HEK293 (cell line): ENCODE data around the gene RDH16.
A peak's percentile ranks its signal among the peaks of the same experiment; 100 is the strongest.

Experiments
- CTCF ChIA-PET: fragments of 350-600 bp; formaldehyde crosslinking; extraction: SDS; loops from one replicate; lab custom pipeline; 2021; ENCODE audit warnings: antibody characterized with exemption; lab: Yijun Ruan, JAX
- POLR2A ChIA-PET: fragments of 300-600 bp; formaldehyde crosslinking; extraction: SDS; loops from one replicate; lab custom pipeline; 2020; ENCODE audit warnings: antibody characterized with exemption, inconsistent platforms; lab: Yijun Ruan, JAX
- H3K27ac ChIP-seq: fragments of 200-500 bp; sonication (Bioruptor generic); 2 replicates; pipeline ENCODE4 v1.5.1; 2014; ENCODE audit warnings: low read depth, low read length, control low read depth, inconsistent platforms; ENCODE audit errors: extremely low read depth
- H3K36me3 ChIP-seq, 2 experiments: fragments of 200-500 bp in 1 of 2; sonication (Bioruptor generic) in 1 of 2; 1 replicate in 1 of 2; 2 replicates in 1 of 2; pipeline ENCODE4 v1.5.1; 2014 to 2017; ENCODE audit warnings: inconsistent platforms in 2 of 2, low read length in 2 of 2; ENCODE audit not compliant: control insufficient read depth in 2 of 2, insufficient read depth in 1 of 2
- H3K4me1 ChIP-seq: fragments of 200-500 bp; sonication (Bioruptor generic); 2 replicates; pipeline ENCODE4 v1.5.1; 2014; ENCODE audit warnings: mild to moderate bottlenecking, low read length, inconsistent platforms; ENCODE audit not compliant: control insufficient read depth, insufficient read depth
- H3K4me3 ChIP-seq: 2 replicates; pipeline ENCODE4 v1.5.1; 2011; ENCODE audit warnings: low read depth, mild to moderate bottlenecking, control low read depth, low read length, moderate library complexity
- H3K9me3 ChIP-seq: fragments of 200-500 bp; sonication (Bioruptor generic); 2 replicates; pipeline ENCODE4 v1.5.1; 2014; ENCODE audit warnings: low read depth, low read length, inconsistent platforms; ENCODE audit not compliant: control insufficient read depth, insufficient read depth
- SP7 ChIP-seq: fragments of 450-650 bp; formaldehyde crosslinking; IDR thresholded peaks from 2 replicates; pipeline ENCODE4 v1.5.1; 2016; ENCODE audit warnings: missing biosample characterization, missing genetic modification characterization
- YY2 ChIP-seq: fragments of 450-650 bp; formaldehyde crosslinking; IDR thresholded peaks from 2 replicates; pipeline ENCODE4 v1.5.1; 2016; ENCODE audit warnings: missing biosample characterization, missing genetic modification characterization
- ZNF114 ChIP-seq: fragments of 450-650 bp; formaldehyde crosslinking; IDR thresholded peaks from 2 replicates; pipeline ENCODE4 v1.5.0; 2017; ENCODE audit warnings: missing biosample characterization, missing genetic modification characterization
- ZNF174 ChIP-seq: fragments of 450-650 bp; formaldehyde crosslinking; IDR thresholded peaks from 2 replicates; pipeline ENCODE4 v1.5.0; 2017; ENCODE audit warnings: missing biosample characterization, mild to moderate bottlenecking, missing genetic modification characterization
- ZNF211 ChIP-seq: fragments of 450-650 bp; formaldehyde crosslinking; IDR thresholded peaks from 2 replicates; pipeline ENCODE4 v1.5.1; 2016; ENCODE audit warnings: low read depth, missing biosample characterization, missing genetic modification characterization
- ZNF266 ChIP-seq: fragments of 450-650 bp; formaldehyde crosslinking; IDR thresholded peaks from 2 replicates; pipeline ENCODE4 v1.5.1; 2016; ENCODE audit warnings: missing biosample characterization, missing genetic modification characterization, low read depth
- ZNF274 ChIP-seq, 2 experiments: fragments of 200-500 bp in 1 of 2; fragments of 450-650 bp in 1 of 2; sonication (Bioruptor generic) in 1 of 2; formaldehyde crosslinking in 1 of 2; IDR thresholded peaks; 2 replicates each; pipeline versions ENCODE4 v1.5.1 to v1.6.1; 2014 to 2016; ENCODE audit warnings: borderline replicate concordance in 1 of 2, inconsistent platforms in 1 of 2, low read length in 1 of 2, missing biosample characterization in 1 of 2, missing genetic modification characterization in 1 of 2
- ZNF292 ChIP-seq: fragments of 450-650 bp; formaldehyde crosslinking; IDR thresholded peaks from 2 replicates; pipeline ENCODE4 v1.5.1; 2016; ENCODE audit warnings: low read depth, missing biosample characterization, missing genetic modification characterization, borderline replicate concordance
- ZNF324 ChIP-seq: fragments of 450-650 bp; formaldehyde crosslinking; IDR thresholded peaks from 2 replicates; pipeline ENCODE4 v1.5.1; 2016; ENCODE audit warnings: missing biosample characterization, missing genetic modification characterization
- ZNF335 ChIP-seq: fragments of 450-650 bp; formaldehyde crosslinking; conservative IDR thresholded peaks from 2 replicates; pipeline ENCODE4 v1.5.1; 2016; ENCODE audit warnings: missing biosample characterization, missing genetic modification characterization
- ZNF366 ChIP-seq: fragments of 450-650 bp; formaldehyde crosslinking; conservative IDR thresholded peaks from 2 replicates; pipeline ENCODE4 v1.5.1; 2016; ENCODE audit warnings: missing biosample characterization, missing genetic modification characterization
- ZNF423 ChIP-seq: fragments of 450-650 bp; formaldehyde crosslinking; IDR thresholded peaks from 2 replicates; pipeline ENCODE4 v1.5.1; 2016; ENCODE audit warnings: missing biosample characterization, missing genetic modification characterization
- ZNF623 ChIP-seq: fragments of 450-650 bp; formaldehyde crosslinking; IDR thresholded peaks from 2 replicates; pipeline ENCODE4 v1.5.1; 2016; ENCODE audit warnings: missing biosample characterization, missing genetic modification characterization
- ZNF629 ChIP-seq: fragments of 450-650 bp; formaldehyde crosslinking; IDR thresholded peaks from 2 replicates; pipeline ENCODE4 v1.5.1; 2017; ENCODE audit warnings: missing biosample characterization, missing genetic modification characterization
- ZNF701 ChIP-seq: fragments of 450-650 bp; formaldehyde crosslinking; IDR thresholded peaks from 2 replicates; pipeline ENCODE4 v1.5.1; 2016; ENCODE audit warnings: missing biosample characterization, missing genetic modification characterization
- ZSCAN30 ChIP-seq: fragments of 450-650 bp; IDR thresholded peaks from 2 replicates; pipeline ENCODE4 v1.5.1; 2018; ENCODE audit warnings: missing biosample characterization, mild to moderate bottlenecking, missing genetic modification characterization, moderate library complexity
- TF ChIP-seq, protein P1 (sequence below): fragments of 450-650 bp; formaldehyde crosslinking; IDR thresholded peaks from 2 replicates; pipeline ENCODE4 v1.5.1; 2016; ENCODE audit warnings: missing biosample characterization, missing genetic modification characterization
- TF ChIP-seq, protein P2 (sequence below): fragments of 450-650 bp; formaldehyde crosslinking; IDR thresholded peaks from 2 replicates; pipeline ENCODE4 v1.5.1; 2016; ENCODE audit warnings: missing biosample characterization, missing genetic modification characterization
- TF ChIP-seq, protein P3 (sequence below): fragments of 450-650 bp; formaldehyde crosslinking; IDR thresholded peaks from 2 replicates; pipeline ENCODE4 v1.5.1; 2016; ENCODE audit warnings: missing biosample characterization, missing genetic modification characterization
- TF ChIP-seq, protein P4 (sequence below): fragments of 450-650 bp; formaldehyde crosslinking; IDR thresholded peaks from 2 replicates; pipeline ENCODE4 v1.5.1; 2016; ENCODE audit warnings: missing biosample characterization, missing genetic modification characterization, borderline replicate concordance
- TF ChIP-seq, protein P5 (sequence below): fragments of 450-650 bp; formaldehyde crosslinking; IDR thresholded peaks from 2 replicates; pipeline ENCODE4 v1.5.1; 2017; ENCODE audit warnings: missing biosample characterization, missing genetic modification characterization
- TF ChIP-seq, protein P6 (sequence below): fragments of 450-650 bp; IDR thresholded peaks from 2 replicates; pipeline ENCODE4 v1.5.1; 2018; ENCODE audit warnings: missing biosample characterization, mild to moderate bottlenecking, missing genetic modification characterization
- TF ChIP-seq, protein P7 (sequence below): fragments of 450-650 bp; IDR thresholded peaks from 2 replicates; pipeline ENCODE4 v1.5.1; 2018; ENCODE audit warnings: missing biosample characterization, missing genetic modification characterization

RDH16 gene

DNA sequence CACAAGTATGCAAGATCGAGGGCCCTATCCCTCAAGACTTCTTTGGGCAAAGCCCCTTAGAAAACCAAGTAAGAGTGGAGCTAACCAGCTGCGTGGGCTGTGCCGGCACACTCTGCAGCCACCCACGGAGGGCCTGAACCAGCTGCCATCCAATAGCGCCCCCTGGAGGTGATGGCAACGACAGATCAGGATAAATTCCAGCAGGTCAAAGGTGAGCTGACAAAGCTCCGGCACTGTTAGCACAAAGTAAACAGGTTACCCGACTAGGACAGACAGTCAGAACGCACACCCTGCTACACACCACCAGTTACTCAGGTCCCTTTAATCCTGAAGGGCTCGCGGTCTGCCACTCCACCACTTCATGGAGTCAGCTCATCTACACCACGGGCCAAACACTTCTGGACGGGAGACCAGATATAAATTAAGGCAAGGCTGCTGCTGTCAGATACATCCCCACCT, 44.1 kb upstream of the RDH16 start:
- Histone ChIP-seq H3K36me3 (peaks cover 11 to 72% of the 10 kb centered on the region in 2 experiments), H3K4me1 (peaks cover 4% of the 10 kb centered on the region; the same call in 1 of the 2 replicates), H3K9me3 (no peaks in the 10 kb centered on the region), H3K27ac (no peak overlapping the region), H3K4me3 (no peak overlapping the region)
- CTCF ChIA-PET: interaction anchor here (0.5 to 9.7 kb wide), 40 partner anchors 8 to 488 kb away, joined by 3 to 117 read pairs (median 4); partner anchors contain the start of genes HSD17B6, NACA, PRIM1 and STAT6
- POLR2A ChIA-PET: interaction anchor here (1.0 kb wide), 1 partner anchor 111 kb away, joined by 3 read pairs; no protein-coding TSS in a partner anchor
- no peak for TF ChIP-seq ZNF366 (tag by site-specific recombination)
- TF ChIP-seq, protein P1, sequence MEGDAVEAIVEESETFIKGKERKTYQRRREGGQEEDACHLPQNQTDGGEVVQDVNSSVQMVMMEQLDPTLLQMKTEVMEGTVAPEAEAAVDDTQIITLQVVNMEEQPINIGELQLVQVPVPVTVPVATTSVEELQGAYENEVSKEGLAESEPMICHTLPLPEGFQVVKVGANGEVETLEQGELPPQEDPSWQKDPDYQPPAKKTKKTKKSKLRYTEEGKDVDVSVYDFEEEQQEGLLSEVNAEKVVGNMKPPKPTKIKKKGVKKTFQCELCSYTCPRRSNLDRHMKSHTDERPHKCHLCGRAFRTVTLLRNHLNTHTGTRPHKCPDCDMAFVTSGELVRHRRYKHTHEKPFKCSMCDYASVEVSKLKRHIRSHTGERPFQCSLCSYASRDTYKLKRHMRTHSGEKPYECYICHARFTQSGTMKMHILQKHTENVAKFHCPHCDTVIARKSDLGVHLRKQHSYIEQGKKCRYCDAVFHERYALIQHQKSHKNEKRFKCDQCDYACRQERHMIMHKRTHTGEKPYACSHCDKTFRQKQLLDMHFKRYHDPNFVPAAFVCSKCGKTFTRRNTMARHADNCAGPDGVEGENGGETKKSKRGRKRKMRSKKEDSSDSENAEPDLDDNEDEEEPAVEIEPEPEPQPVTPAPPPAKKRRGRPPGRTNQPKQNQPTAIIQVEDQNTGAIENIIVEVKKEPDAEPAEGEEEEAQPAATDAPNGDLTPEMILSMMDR (tag by site-specific recombination): peak; percentile 76
- TF ChIP-seq SP7 (tag by site-specific recombination): 0 out of 2 replicates have a peak, but pooled peaks have one; percentile 31
- TF ChIP-seq ZNF114: no peak
- no peak for TF ChIP-seq ZNF701 (tag by site-specific recombination)
- TF ChIP-seq, protein P2, sequence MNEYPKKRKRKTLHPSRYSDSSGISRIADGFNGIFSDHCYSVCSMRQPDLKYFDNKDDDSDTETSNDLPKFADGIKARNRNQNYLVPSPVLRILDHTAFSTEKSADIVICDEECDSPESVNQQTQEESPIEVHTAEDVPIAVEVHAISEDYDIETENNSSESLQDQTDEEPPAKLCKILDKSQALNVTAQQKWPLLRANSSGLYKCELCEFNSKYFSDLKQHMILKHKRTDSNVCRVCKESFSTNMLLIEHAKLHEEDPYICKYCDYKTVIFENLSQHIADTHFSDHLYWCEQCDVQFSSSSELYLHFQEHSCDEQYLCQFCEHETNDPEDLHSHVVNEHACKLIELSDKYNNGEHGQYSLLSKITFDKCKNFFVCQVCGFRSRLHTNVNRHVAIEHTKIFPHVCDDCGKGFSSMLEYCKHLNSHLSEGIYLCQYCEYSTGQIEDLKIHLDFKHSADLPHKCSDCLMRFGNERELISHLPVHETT (tag by site-specific recombination): no peak
- TF ChIP-seq ZNF211: no peak
- TF ChIP-seq, protein P3, sequence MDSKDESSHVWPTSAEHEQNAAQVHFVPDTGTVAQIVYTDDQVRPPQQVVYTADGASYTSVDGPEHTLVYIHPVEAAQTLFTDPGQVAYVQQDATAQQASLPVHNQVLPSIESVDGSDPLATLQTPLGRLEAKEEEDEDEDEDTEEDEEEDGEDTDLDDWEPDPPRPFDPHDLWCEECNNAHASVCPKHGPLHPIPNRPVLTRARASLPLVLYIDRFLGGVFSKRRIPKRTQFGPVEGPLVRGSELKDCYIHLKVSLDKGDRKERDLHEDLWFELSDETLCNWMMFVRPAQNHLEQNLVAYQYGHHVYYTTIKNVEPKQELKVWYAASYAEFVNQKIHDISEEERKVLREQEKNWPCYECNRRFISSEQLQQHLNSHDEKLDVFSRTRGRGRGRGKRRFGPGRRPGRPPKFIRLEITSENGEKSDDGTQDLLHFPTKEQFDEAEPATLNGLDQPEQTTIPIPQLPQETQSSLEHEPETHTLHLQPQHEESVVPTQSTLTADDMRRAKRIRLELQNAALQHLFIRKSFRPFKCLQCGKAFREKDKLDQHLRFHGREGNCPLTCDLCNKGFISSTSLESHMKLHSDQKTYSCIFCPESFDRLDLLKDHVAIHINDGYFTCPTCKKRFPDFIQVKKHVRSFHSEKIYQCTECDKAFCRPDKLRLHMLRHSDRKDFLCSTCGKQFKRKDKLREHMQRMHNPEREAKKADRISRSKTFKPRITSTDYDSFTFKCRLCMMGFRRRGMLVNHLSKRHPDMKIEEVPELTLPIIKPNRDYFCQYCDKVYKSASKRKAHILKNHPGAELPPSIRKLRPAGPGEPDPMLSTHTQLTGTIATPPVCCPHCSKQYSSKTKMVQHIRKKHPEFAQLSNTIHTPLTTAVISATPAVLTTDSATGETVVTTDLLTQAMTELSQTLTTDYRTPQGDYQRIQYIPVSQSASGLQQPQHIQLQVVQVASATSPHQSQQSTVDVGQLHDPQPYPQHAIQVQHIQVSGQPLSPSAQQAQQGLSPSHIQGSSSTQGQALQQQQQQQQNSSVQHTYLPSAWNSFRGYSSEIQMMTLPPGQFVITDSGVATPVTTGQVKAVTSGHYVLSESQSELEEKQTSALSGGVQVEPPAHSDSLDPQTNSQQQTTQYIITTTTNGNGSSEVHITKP (tag by site-specific recombination): no peak
- TF ChIP-seq ZNF423 (tag by site-specific recombination): no peak
- no peak for TF ChIP-seq ZNF324 (tag by site-specific recombination)
- 0 out of 2 replicates have a peak, but pooled peaks have one; percentile 16 for TF ChIP-seq ZSCAN30 (tag by site-specific recombination)
- TF ChIP-seq, protein P4, sequence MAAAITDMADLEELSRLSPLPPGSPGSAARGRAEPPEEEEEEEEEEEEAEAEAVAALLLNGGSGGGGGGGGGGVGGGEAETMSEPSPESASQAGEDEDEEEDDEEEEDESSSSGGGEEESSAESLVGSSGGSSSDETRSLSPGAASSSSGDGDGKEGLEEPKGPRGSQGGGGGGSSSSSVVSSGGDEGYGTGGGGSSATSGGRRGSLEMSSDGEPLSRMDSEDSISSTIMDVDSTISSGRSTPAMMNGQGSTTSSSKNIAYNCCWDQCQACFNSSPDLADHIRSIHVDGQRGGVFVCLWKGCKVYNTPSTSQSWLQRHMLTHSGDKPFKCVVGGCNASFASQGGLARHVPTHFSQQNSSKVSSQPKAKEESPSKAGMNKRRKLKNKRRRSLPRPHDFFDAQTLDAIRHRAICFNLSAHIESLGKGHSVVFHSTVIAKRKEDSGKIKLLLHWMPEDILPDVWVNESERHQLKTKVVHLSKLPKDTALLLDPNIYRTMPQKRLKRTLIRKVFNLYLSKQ (tag by site-specific recombination): no peak
- TF ChIP-seq, protein P5, sequence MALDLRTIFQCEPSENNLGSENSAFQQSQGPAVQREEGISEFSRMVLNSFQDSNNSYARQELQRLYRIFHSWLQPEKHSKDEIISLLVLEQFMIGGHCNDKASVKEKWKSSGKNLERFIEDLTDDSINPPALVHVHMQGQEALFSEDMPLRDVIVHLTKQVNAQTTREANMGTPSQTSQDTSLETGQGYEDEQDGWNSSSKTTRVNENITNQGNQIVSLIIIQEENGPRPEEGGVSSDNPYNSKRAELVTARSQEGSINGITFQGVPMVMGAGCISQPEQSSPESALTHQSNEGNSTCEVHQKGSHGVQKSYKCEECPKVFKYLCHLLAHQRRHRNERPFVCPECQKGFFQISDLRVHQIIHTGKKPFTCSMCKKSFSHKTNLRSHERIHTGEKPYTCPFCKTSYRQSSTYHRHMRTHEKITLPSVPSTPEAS: peak; percentile 27; the same call in 1 of the 2 replicates
- TF ChIP-seq ZNF623: no peak
- TF ChIP-seq, protein P6, sequence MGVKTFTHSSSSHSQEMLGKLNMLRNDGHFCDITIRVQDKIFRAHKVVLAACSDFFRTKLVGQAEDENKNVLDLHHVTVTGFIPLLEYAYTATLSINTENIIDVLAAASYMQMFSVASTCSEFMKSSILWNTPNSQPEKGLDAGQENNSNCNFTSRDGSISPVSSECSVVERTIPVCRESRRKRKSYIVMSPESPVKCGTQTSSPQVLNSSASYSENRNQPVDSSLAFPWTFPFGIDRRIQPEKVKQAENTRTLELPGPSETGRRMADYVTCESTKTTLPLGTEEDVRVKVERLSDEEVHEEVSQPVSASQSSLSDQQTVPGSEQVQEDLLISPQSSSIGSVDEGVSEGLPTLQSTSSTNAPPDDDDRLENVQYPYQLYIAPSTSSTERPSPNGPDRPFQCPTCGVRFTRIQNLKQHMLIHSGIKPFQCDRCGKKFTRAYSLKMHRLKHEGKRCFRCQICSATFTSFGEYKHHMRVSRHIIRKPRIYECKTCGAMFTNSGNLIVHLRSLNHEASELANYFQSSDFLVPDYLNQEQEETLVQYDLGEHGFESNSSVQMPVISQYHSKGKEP (tag by site-specific recombination): no peak
- no peak for TF ChIP-seq ZNF174
- TF ChIP-seq ZNF274 (IDR thresholded peaks at IDR 0.05; ENCODE audit: low read length): no peak
- no peak for TF ChIP-seq ZNF274 (tag by site-specific recombination; IDR thresholded peaks at IDR 0.05; ENCODE audit: borderline replicate concordance)
- TF ChIP-seq ZNF292: no peak
- TF ChIP-seq, protein P7, sequence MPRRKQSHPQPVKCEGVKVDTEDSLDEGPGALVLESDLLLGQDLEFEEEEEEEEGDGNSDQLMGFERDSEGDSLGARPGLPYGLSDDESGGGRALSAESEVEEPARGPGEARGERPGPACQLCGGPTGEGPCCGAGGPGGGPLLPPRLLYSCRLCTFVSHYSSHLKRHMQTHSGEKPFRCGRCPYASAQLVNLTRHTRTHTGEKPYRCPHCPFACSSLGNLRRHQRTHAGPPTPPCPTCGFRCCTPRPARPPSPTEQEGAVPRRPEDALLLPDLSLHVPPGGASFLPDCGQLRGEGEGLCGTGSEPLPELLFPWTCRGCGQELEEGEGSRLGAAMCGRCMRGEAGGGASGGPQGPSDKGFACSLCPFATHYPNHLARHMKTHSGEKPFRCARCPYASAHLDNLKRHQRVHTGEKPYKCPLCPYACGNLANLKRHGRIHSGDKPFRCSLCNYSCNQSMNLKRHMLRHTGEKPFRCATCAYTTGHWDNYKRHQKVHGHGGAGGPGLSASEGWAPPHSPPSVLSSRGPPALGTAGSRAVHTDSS (tag by site-specific recombination): no peak
- no peak for TF ChIP-seq ZNF266 (tag by site-specific recombination)
- no peak for TF ChIP-seq YY2
- 0 out of 2 replicates have a peak, but pooled peaks have one; percentile 13 for TF ChIP-seq ZNF629 (tag by site-specific recombination)
- TF ChIP-seq ZNF335 (tag by site-specific recombination): peak; percentile 66
